Hepatocyte (in vitro differentiated cells): ENCODE data around the gene C9orf40. TPM values are rescaled to one million over a fixed set of nuclear protein-coding genes. Genes with fewer than 3 reads are reported as not detected.

Experiments used
- DNase-seq: peaks from one replicate; pipeline ENCODE4 v3.0.0-alpha.2; 2016; ENCODE audit warnings: low spot score
- H2AFZ ChIP-seq: fragments of 200-600 bp; sonication (generic); 2 replicates; pipeline ENCODE4 v1.6.0; 2016; ENCODE audit warnings: antibody characterized with exemption, mild to moderate bottlenecking
- H3K27ac ChIP-seq: fragments of 200-600 bp; sonication (generic); 2 replicates; pipeline ENCODE4 v1.5.1; 2016; ENCODE audit warnings: mild to moderate bottlenecking
- H3K27me3 ChIP-seq: fragments of 200-600 bp; sonication (generic); 2 replicates; pipeline ENCODE4 v1.6.1; 2016
- H3K36me3 ChIP-seq: fragments of 200-600 bp; sonication (generic); replicated peaks from 2 replicates; pipeline ENCODE4 v1.5.1; 2016; ENCODE audit warnings: low read depth; ENCODE audit not compliant: insufficient read depth
- H3K4me1 ChIP-seq: fragments of 200-600 bp; sonication (generic); 2 replicates; pipeline ENCODE4 v1.5.1; 2016; ENCODE audit warnings: mild to moderate bottlenecking, moderate library complexity; ENCODE audit not compliant: insufficient read depth
- H3K4me2 ChIP-seq: fragments of 200-600 bp; sonication (generic); 2 replicates; pipeline ENCODE4 v1.6.0; 2016
- H3K4me3 ChIP-seq: fragments of 200-600 bp; sonication (generic); 2 replicates; pipeline ENCODE4 v1.5.1; 2016; ENCODE audit warnings: mild to moderate bottlenecking
- H3K79me2 ChIP-seq: fragments of 200-600 bp; sonication (generic); 2 replicates; pipeline ENCODE4 v1.6.0; 2017; ENCODE audit warnings: mild to moderate bottlenecking
- H3K9me2 ChIP-seq: fragments of 200-600 bp; sonication (generic); replicated peaks from 2 replicates; pipeline ENCODE4 v1.6.0; 2017; ENCODE audit warnings: mild to moderate bottlenecking; ENCODE audit not compliant: insufficient read depth
- H3K9me3 ChIP-seq: fragments of 200-600 bp; sonication (generic); 2 replicates; pipeline ENCODE4 v1.5.1; 2016; ENCODE audit warnings: low read depth, mild to moderate bottlenecking
- H4K20me1 ChIP-seq: fragments of 200-600 bp; sonication (generic); 2 replicates; pipeline ENCODE4 v1.6.0; 2016; ENCODE audit warnings: mild to moderate bottlenecking; ENCODE audit not compliant: insufficient read depth, poor library complexity, severe bottlenecking
- EZH2 ChIP-seq: fragments of 200-600 bp; sonication (generic); IDR thresholded peaks from 2 replicates; pipeline ENCODE4 v1.6.1; 2016; ENCODE audit warnings: antibody characterized with exemption, mild to moderate bottlenecking, borderline replicate concordance
- EZH2phosphoT487 ChIP-seq: fragments of 200-600 bp; sonication (generic); IDR thresholded peaks from one replicate; pipeline ENCODE4 v1.6.1; 2018; ENCODE audit warnings: antibody characterized with exemption, mild to moderate bottlenecking, low read depth, moderate library complexity; ENCODE audit not compliant: unreplicated experiment, severe bottlenecking
- WGBS: methylation state at CpG from one replicate; pipeline ENCODE4 v1.1.6; 2016; ENCODE audit warnings: low lambda C conversion rate; ENCODE audit errors: missing lambda C conversion rate; 5-methylcytosine and 5-hydroxymethylcytosine counted together
- polyA plus RNA-seq: library from polyadenylated mRNA; unstranded; fragments of >200 nt; fragmentation: Nextera tagmentation; extraction: Ambion mirVana; gene quantifications from 2 replicates; pipeline ENCODE4 v1.2.1, GENCODE V29; 2016
- total RNA-seq: library from RNA; depleted of rRNA; stranded (reverse); fragments of >200 nt; gene quantifications from 2 replicates; pipeline ENCODE4 v1.2.3, GENCODE V29; 2014
- TF ChIP-seq, protein P1 (sequence below): fragments of 200-600 bp; sonication (generic); IDR thresholded peaks from 2 replicates; pipeline ENCODE4 v1.5.1; 2016; ENCODE audit warnings: antibody characterized with exemption, mild to moderate bottlenecking; ENCODE audit not compliant: poor library complexity

C9orf40 gene
- total and polyA plus RNA-seq, 2 experiments from 2014 or later = 13.0 to 17.4 TPM

DNA sequence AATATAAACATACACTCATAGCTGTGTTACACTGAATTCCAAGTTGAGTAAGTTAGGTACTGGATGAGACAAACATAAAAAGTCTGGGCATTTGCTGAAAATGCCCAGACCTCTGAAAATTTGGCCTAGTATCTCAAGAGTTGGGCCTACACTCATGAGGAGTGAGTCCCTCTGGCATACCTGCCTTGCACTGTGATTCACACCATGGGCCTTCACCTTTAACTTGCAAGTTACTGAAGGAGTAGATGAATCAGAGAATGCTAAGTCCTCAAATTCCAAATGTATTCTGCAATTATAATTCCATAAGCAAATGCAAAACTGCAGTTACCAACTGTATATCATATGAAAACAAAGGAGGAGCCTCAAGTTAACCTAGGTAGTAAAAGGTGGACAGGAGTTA, 32.3 kb upstream of the C9orf40 start:
- Histone ChIP-seq H3K9me2 (no peaks in the 10 kb centered on the region), H3K36me3 (no peaks in the 10 kb centered on the region), H3K9me3 (no peaks in the 10 kb centered on the region), H3K4me2 (no peak overlapping the region), H3K27ac (no peak overlapping the region), H4K20me1 (no peaks in the 10 kb centered on the region), H3K4me1 (no peaks in the 10 kb centered on the region), H3K79me2 (no peaks in the 10 kb centered on the region), H2AFZ (no peak overlapping the region), H3K27me3 (no peaks in the 10 kb centered on the region), H3K4me3 (no peak overlapping the region)
- DNase-seq = no peak
- TF ChIP-seq, protein P1, sequence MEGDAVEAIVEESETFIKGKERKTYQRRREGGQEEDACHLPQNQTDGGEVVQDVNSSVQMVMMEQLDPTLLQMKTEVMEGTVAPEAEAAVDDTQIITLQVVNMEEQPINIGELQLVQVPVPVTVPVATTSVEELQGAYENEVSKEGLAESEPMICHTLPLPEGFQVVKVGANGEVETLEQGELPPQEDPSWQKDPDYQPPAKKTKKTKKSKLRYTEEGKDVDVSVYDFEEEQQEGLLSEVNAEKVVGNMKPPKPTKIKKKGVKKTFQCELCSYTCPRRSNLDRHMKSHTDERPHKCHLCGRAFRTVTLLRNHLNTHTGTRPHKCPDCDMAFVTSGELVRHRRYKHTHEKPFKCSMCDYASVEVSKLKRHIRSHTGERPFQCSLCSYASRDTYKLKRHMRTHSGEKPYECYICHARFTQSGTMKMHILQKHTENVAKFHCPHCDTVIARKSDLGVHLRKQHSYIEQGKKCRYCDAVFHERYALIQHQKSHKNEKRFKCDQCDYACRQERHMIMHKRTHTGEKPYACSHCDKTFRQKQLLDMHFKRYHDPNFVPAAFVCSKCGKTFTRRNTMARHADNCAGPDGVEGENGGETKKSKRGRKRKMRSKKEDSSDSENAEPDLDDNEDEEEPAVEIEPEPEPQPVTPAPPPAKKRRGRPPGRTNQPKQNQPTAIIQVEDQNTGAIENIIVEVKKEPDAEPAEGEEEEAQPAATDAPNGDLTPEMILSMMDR = no peak
- TF ChIP-seq EZH2phosphoT487 (no peak), EZH2 (no peak)

DNA sequence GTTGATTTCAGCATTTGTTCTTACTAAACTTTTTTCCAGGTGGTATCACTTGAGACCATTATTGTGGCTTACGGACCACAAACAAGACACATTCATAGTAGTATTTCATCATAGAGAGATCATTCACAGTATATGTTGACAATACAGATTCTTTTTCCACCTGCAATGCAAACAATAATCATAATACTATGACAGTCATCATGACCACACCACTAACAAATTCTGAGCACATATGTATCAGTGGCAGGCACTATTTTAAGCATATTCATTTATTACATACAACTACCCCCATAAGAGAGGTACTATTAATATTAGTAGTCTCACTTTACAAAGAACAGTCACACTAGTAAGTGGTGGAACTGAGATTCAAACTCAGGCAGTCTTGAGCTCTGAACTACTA, 31.0 kb upstream of the C9orf40 start:
- Histone ChIP-seq H3K4me3 (no peak overlapping the region), H3K79me2 (no peaks in the 10 kb centered on the region), H3K4me2 (no peak overlapping the region), H4K20me1 (no peaks in the 10 kb centered on the region), H3K36me3 (no peaks in the 10 kb centered on the region), H3K27me3 (no peaks in the 10 kb centered on the region), H3K27ac (no peak overlapping the region), H3K4me1 (no peaks in the 10 kb centered on the region), H2AFZ (no peak overlapping the region), H3K9me3 (no peaks in the 10 kb centered on the region), H3K9me2 (no peaks in the 10 kb centered on the region)
- no peak for DNase-seq
- WGBS = 96% methylated on average over 1 of the region's 1 CpG
- TF ChIP-seq EZH2 (no peak), EZH2phosphoT487 (no peak)
- TF ChIP-seq, protein P1 = no peak

DNA sequence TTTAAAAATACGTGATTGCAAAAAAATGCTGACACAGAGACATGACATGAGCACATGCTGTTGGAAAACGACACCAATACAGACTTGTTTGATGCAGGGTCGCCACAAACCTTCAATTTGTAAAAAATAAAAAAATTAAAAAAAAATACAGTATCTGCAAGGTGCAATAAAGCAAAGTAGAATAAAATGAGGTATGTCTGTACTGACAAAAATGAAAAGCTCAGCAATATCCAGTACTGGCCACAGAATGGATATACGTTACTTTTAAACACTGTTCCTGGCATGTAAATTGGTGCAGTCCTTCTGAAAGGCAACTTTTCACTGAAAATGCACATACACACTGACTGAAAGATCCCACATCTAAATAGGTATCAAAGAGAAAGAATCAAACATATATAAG, 27.1 kb upstream of the C9orf40 start:
- no peaks in the 10 kb centered on the region for H3K36me3 ChIP-seq
- WGBS = 99% methylated on average over 4 of the region's 4 CpGs

More for the DNA sequence above, 27.1 kb upstream of the C9orf40 start:
- H3K9me2 ChIP-seq = no peaks in the 10 kb centered on the region
- no peaks in the 10 kb centered on the region for H3K4me1 ChIP-seq
- H4K20me1 ChIP-seq = no peaks in the 10 kb centered on the region
- no peak for TF ChIP-seq EZH2phosphoT487
- TF ChIP-seq, protein P1 = no peak
- TF ChIP-seq EZH2 = no peak
- H3K27ac ChIP-seq = no peak overlapping the region
- no peaks in the 10 kb centered on the region for H3K27me3 ChIP-seq
- no peak for DNase-seq
- no peak overlapping the region for H3K4me3 ChIP-seq
- H2AFZ ChIP-seq = no peak overlapping the region
- no peaks in the 10 kb centered on the region for H3K9me3 ChIP-seq
- no peaks in the 10 kb centered on the region for H3K79me2 ChIP-seq
- H3K4me2 ChIP-seq = no peak overlapping the region
